ENCODE measurements around the gene CACUL1. TPM values are rescaled to one million over a fixed set of nuclear protein-coding genes. Genes with fewer than 3 reads are reported as not detected.

The CACUL1 gene
- total and polyA plus RNA-seq, 2 of the 13 experiments (the other 11 are each of a cell fraction or from before 2014, with no cell fraction given) = 14.2 to 31.0 TPM

- TF ChIP-seq HMG20A (CRISPR knock-in tag; IDR thresholded peaks at IDR 0.05; ENCODE audit: borderline replicate concordance) = no peak
- TF ChIP-seq SIX4 (CRISPR knock-in tag; IDR thresholded peaks at IDR 0.05) = peak; percentile 40; the same call in 1 of the 2 replicates
- TF ChIP-seq ZNF362 (CRISPR knock-in tag; IDR thresholded peaks at IDR 0.05; ENCODE audit: borderline replicate concordance) = peak; percentile 49; the same call in 1 of the 2 replicates
- no peak for TF ChIP-seq PLRG1 (conservative IDR thresholded peaks at IDR 0.05)
- peak; percentile 53; the same call in 1 of the 2 replicates for TF ChIP-seq ZNF331 (CRISPR knock-in tag; IDR thresholded peaks at IDR 0.05)
- TF ChIP-seq TBX3 (IDR thresholded peaks at IDR 0.05; ENCODE audit: borderline replicate concordance) = no peak
- TF ChIP-seq HOXA9 (CRISPR knock-in tag; IDR thresholded peaks at IDR 0.05; ENCODE audit: borderline replicate concordance) = no peak
- TF ChIP-seq MYNN (CRISPR knock-in tag; IDR thresholded peaks at IDR 0.05; ENCODE audit: low read depth) = peak; percentile 16; the same call in 1 of the 2 replicates
- no peak for TF ChIP-seq ZUFSP (CRISPR knock-in tag; IDR thresholded peaks at IDR 0.05; ENCODE audit: borderline replicate concordance)
- TF ChIP-seq RBM39 (IDR thresholded peaks at IDR 0.05; ENCODE audit: low read depth, low read length, poor library complexity, severe bottlenecking) = no peak
- TF ChIP-seq KAT2B (IDR thresholded peaks at IDR 0.05; ENCODE audit: borderline replicate concordance, low read depth, low read length) = no peak
- peak; percentile 27; the same call in 1 of the 2 replicates for TF ChIP-seq CAMTA2 (CRISPR knock-in tag; IDR thresholded peaks at IDR 0.05; ENCODE audit: borderline replicate concordance)
- no peak for TF ChIP-seq ZNF780A (CRISPR knock-in tag; IDR thresholded peaks at IDR 0.05)
- TF ChIP-seq BRCA1 (CRISPR knock-in tag; IDR thresholded peaks at IDR 0.05) = 0 out of 2 replicates have a peak, but pooled peaks have one; percentile 58
- no peak for TF ChIP-seq ZSCAN30 (CRISPR knock-in tag; IDR thresholded peaks at IDR 0.05)
- 0 out of 2 replicates have a peak, but pooled peaks have one; percentile 68 for TF ChIP-seq ZNF343 (CRISPR knock-in tag; IDR thresholded peaks at IDR 0.05)
- TF ChIP-seq DDIT3 (CRISPR knock-in tag; IDR thresholded peaks at IDR 0.05) = no peak
- no peak for TF ChIP-seq SNAPC5 (CRISPR knock-in tag; IDR thresholded peaks at IDR 0.05; ENCODE audit: borderline replicate concordance)
- TF ChIP-seq NFIB (CRISPR knock-in tag; IDR thresholded peaks at IDR 0.05; ENCODE audit: borderline replicate concordance) = no peak
- no peak for TF ChIP-seq LRRFIP1 (CRISPR knock-in tag; conservative IDR thresholded peaks at IDR 0.05)
- peak; percentile 87; the same call in 1 of the 2 replicates for TF ChIP-seq ZNF414 (CRISPR knock-in tag; IDR thresholded peaks at IDR 0.05)
- no peak for TF ChIP-seq ZNF713 (CRISPR knock-in tag; IDR thresholded peaks at IDR 0.05)
- TF ChIP-seq HDAC6 (IDR thresholded peaks at IDR 0.05; ENCODE audit: low read depth, low read length) = no peak
Measured at GRCh38 chr10:118754556-118755423, at the start of gene CACUL1 (continued).

Measured in HepG2 (cell line).